PFSK-1 (cell line): ENCODE results near the gene MBNL1.

Experiments
- POLR2AphosphoS5 ChIP-seq: IDR thresholded peaks from 2 replicates; pipeline ENCODE4 v1.6.1; 2012; ENCODE audit warnings: low read depth, mild to moderate bottlenecking, control low read depth, low read length, moderate library complexity
- REST ChIP-seq, 2 experiments: IDR thresholded peaks; 2 replicates each; pipeline versions ENCODE4 v1.6.1 to v1.8.0; 2011 to 2012; ENCODE audit warnings: low read depth in 2 of 2, low read length in 2 of 2, control low read depth in 1 of 2, inconsistent platforms in 1 of 2, mild to moderate bottlenecking in 1 of 2, moderate library complexity in 1 of 2; ENCODE audit not compliant: insufficient read depth in 1 of 2
- SIN3A ChIP-seq: IDR thresholded peaks from 2 replicates; pipeline ENCODE4 v1.6.1; 2012; ENCODE audit warnings: mild to moderate bottlenecking, low read length, moderate library complexity, borderline replicate concordance; ENCODE audit not compliant: insufficient read depth
- TAF1 ChIP-seq: IDR thresholded peaks from 2 replicates; pipeline ENCODE4 v1.6.1; 2012; ENCODE audit warnings: low read length, control low read depth, borderline replicate concordance; ENCODE audit not compliant: insufficient read depth

GRCh38 chr3:152459118-152459515, 190.4 kb downstream of the MBNL1 start:
- no peak for TF ChIP-seq REST (IDR thresholded peaks at IDR 0.05; ENCODE audit: insufficient read depth in 1 of 2, low read depth in 2 of 2, low read length in 2 of 2)
- no peak for TF ChIP-seq POLR2AphosphoS5
- TF ChIP-seq TAF1 = no peak
- TF ChIP-seq SIN3A = no peak
